Activated CD4-positive, alpha-beta T cell treated with anti-CD3 and anti-CD28 coated beads for 1 hour (primary cell): Measurements from ENCODE around the gene CHSY3.

ENCODE experiments used
- DNase-seq: peaks from one replicate; pipeline ENCODE4 v3.0.0-alpha.2; 2020

The CHSY3 gene

GRCh38 chr5:130102960-130103359 is 198.7 kb downstream of the CHSY3 start:
- DNase-seq, result no peak

DNA sequence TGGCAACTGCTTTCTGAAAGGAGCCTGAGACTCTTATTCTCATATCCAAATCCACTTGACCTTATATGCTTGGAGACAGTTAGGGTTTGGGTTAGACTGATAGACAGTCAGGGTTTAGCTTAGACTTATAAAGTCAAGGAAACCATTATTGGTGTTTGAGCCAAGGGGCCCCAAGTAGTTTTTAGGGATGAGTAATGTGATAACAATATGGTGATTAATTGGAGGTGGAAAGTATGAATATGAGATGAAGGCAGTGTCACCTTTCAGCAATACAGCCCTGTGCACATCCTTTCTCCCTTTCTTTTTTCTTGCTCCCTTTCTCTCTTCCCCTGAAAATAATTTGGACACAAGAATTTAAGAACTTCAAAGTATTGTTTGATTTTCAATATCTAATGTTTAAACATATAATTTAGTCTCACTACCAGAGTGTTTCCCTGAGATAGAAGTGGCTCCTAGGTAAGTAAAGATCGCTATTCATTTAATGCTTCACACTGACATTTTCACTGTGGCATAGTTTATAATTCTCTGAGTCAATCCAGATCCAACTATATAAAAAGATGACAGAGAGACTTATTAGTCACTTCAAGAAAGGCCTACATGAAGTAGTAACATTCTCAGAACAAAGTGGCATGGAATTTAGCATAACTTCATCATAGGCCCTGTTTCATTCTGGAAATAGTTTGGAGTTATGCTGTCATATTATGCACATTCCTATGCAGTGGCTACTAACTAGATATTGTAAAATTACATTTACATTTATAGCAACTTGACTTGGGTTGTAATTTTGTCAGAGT is 200.8 kb downstream of the CHSY3 start:
- no peak for DNase-seq

DNA sequence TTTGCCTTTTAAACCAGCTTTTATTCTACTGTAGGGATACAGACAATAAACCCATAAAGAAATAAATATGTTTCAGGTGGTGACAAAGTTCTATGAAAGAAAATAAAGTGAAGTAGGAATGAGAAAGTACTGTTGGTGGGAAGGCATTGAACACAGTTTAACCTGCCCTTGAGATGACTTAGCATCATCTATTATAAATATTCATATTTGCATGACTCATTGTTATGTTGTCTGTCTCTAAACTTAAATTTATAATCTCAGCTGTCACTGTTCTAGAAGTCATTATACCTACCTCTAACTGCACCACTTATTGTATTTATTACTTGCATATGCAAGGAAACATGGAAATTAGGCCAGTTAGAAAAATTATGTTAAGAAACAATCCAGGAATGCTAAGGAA is 202.2 kb downstream of the CHSY3 start:
- DNase-seq, result no peak

DNA sequence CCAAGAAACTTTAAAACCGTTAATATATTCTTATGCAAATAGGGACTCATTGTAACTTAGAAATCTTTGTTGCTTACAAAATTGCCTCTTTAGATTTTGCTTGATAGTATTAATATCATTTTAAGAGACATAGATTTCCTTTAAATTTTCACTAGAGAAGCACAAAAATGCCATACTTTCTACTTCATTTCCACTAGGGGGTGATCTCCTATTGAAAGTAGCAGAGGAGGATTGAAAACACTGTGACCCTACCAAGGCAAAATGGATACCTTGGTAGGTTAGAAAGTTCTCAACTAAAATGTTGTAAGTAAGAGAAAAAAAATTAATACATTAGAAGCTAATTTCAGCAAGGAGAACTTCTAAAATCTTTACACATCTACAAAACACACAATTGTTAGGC is 204.9 kb downstream of the CHSY3 start:
- DNase-seq, result no peak

DNA sequence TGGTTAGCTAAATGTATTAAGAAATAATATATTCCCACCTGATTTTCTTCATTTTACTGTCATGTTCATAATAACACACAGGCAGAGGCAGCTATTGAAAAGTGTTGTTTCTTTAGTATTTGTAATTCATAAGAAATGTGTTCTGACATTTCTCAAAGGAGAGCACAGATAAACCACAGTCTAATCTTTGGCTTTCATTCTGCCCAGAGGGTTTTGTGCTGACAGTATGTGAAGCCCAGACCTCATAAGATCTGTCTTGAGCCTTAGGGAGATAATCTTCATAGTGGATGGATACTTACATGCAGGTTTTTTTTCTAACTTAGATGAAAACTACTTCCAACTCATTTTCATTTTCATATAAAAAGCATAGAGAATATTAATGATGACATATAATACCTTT is 206.1 kb downstream of the CHSY3 start:
- DNase-seq, result no peak

- no peak for DNase-seq
Observed at GRCh38 chr5:130111746-130112145, 207.5 kb downstream of the CHSY3 start.

DNA sequence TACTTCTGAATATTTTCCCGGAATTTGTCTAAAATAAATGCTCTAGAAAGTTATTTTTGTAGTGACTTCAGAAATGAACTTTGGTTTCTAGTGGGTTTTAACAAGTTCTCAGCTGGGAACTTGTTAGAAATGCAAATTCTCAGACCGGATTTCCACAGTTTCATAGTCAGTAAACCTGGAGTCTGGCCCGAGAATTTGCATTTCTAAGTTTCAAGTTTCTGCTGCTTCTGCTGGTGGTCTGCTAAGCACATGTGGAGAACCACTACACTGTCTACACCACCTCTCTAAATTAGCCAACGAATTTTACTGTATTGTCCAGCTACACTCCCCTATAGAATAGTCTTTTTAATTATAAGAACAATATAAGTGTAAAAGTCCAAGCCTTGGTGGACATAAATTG is 208.0 kb downstream of the CHSY3 start:
- no peak for DNase-seq

- DNase-seq, result no peak
Observed at GRCh38 chr5:130115686-130116085, 211.4 kb downstream of the CHSY3 start.

GRCh38 chr5:130116462-130116861 is 212.2 kb downstream of the CHSY3 start:
- no peak for DNase-seq

- no peak for DNase-seq
Observed at GRCh38 chr5:130116972-130117371, 212.7 kb downstream of the CHSY3 start.

- no peak for DNase-seq
Observed at GRCh38 chr5:130126746-130127145, 222.5 kb downstream of the CHSY3 start.

- no peak for DNase-seq
Observed at GRCh38 chr5:130135506-130135905, 231.2 kb downstream of the CHSY3 start.

GRCh38 chr5:130136300-130136699 is 232.0 kb downstream of the CHSY3 start:
- DNase-seq, result no peak

DNA sequence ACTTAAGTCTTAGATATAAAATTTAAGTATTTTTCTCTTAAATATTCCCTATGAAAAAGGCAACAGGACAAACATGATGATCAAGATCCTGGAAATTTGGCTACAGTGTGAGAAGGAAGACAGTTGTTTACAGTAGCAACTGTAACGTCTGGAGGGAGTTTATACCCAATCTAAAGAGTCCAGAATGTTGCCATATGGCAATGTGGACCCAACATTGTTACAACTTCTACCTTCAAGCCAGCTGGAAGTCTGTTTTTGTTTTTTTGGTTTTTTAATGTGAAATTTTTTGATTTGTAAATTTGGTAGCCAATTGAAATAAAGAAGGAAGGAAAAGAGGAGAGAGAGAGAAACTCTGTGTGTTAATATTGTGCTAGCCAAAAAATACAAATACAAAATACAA is 233.4 kb downstream of the CHSY3 start:
- DNase-seq, result no peak

DNA sequence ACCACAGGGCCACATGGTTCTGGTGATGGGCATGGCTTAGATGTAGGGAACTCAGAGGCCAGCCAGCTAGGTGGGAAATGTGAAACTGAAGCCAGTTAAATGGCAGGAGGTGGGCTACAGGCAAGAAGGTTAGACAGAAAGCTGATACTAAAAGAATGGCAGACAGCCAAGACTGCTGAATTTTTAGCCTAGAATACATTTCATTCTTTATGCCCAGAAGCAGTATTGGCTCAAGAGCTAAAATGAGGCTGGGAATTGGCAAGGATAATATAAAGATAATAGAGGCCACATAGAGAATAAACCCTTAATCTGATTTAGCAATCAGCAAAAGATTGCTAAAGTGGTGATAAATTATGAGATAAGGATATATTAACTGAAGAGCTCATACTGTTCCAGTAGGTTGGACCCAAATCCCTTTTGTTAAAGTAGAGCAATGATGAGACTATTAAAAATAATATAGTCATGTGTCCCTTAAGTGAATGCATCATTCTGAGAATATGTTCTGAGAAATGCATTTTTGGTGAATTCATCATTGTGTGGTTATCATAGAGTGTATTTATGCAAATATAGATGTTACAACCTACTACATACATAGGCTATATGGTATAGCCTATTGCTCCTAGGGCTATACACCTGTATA is 234.3 kb downstream of the CHSY3 start:
- DNase-seq, result no peak

DNA sequence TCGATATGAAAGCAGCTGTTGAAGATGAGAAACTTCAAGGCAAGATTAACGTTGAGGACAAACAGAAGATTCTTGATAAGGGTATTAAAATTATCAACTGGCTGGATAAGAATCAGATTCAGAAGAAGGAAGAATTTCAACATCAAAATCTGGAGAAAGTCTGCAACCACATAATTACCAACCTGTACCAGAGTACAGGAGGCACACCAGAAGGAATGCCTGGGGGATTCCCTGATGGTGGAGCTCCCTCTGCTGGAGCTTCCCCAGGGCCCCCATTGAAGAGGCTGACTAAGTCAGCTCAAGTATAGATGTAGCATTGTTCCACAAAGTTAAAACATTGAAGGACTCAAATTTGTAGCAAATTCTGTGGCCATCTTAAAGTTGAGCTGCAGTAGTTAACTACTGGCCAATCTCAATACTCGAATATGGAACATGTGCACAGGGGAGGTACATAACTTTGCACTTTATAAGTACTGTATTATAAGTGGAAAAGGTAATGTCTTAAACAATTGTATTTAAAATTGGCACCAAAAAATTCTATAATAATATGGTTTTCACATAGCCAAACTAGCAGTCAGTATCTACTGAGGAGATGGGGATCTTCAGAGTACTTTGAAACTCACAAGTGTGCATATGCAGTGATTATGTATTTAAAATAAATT is 237.5 kb downstream of the CHSY3 start:
- no peak for DNase-seq

DNA sequence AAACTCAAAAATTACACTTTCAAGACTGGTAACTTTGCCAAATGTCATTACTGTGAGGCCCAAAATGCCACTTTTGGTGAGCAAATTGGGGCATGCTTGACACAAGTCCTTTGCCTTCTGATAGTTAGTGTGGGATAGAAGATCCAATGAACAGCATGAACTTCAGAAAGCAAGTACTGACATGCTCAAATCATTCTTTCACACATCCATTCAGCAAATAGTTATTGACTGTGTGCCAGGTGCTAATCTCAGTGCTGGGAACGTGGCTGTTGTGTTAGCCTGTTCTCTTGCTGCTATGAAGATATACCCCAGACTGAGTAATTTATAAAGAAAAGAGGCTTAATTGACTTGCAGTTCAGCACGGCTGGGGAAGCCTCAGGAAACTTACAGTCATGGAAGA is 247.0 kb downstream of the CHSY3 start:
- no peak for DNase-seq

- DNase-seq, result no peak
Observed at GRCh38 chr5:130155345-130156011, 251.2 kb downstream of the CHSY3 start.

DNA sequence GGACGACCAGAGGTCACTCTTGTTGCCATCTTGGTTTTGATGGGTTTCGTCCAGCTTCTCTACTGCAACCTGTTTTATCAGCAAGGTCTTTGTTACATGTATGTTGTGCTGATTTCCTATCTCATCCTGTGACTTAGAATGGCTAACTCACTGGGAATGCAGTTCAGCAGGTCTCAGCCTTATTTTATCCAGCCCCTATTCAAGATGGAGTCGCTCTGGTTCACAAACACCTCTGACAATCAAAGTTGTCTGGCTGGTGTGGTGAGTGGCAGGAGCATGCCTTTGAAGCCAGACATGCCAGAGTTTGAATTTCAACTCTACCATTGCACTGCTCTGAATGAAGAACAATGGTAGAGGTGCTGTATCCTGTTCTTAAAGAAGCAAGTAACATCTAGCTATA is 253.8 kb downstream of the CHSY3 start:
- no peak for DNase-seq

- DNase-seq, result no peak
Observed at GRCh38 chr5:130159968-130160367, 255.7 kb downstream of the CHSY3 start.

DNA sequence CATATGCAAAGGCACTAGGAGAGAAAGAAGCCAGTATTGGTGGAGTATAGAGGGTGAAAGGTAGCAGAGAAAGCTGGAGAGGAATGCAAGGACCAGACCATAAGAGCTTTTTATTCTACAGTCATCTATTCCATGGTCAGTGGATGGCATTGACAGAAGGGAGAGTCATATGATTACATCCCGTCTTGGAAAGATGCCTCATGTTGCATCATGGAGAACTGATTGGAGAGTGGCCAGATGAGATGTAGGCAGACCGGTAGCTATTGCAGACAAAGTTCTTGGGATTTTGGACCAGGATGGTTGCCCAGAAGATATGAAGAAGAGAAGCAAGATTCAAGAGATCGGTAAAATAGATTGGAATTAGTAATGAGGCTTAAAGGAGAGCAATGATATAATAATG is 260.7 kb downstream of the CHSY3 start:
- no peak for DNase-seq

GRCh38 chr5:130166839-130167490 is 262.7 kb downstream of the CHSY3 start:
- DNase-seq, result no peak

- no peak for DNase-seq
Observed at GRCh38 chr5:130168211-130168610, 263.9 kb downstream of the CHSY3 start.
